Spinal cord (tissue), 10 donors: ENCODE results near the gene UBE2J2. TPM values are rescaled to one million over a fixed set of nuclear protein-coding genes. Genes with fewer than 3 reads are reported as not detected.

Experiments
- DNase-seq, 6 donors: peaks; one replicate each; pipeline versions ENCODE4 v3.0.0 to v3.0.0-alpha.2; 2013 to 2015; ENCODE audit warnings: low spot score in 6 of 6, low read depth in 4 of 6
- H3K27ac ChIP-seq: one replicate; pipeline ENCODE4 v1.5.1; 2013; ENCODE audit warnings: low read depth, low read length, control low read depth
- H3K27me3 ChIP-seq: one replicate; pipeline ENCODE4 v1.6.1; 2013; ENCODE audit warnings: low read length; ENCODE audit not compliant: control insufficient read depth, insufficient read depth
- H3K36me3 ChIP-seq: one replicate; pipeline ENCODE4 v1.6.1; 2013; ENCODE audit warnings: low read length; ENCODE audit not compliant: control insufficient read depth, insufficient read depth
- H3K4me1 ChIP-seq: one replicate; pipeline ENCODE4 v1.6.1; 2013; ENCODE audit warnings: low read length; ENCODE audit not compliant: control insufficient read depth, insufficient read depth
- H3K4me3 ChIP-seq: one replicate; pipeline ENCODE4 v1.5.1; 2013; ENCODE audit warnings: low read depth, low read length, control low read depth
- H3K9me3 ChIP-seq: one replicate; pipeline ENCODE4 v1.6.1; 2013; ENCODE audit warnings: low read length; ENCODE audit not compliant: control insufficient read depth, insufficient read depth
- WGBS: methylation state at CpG from one replicate; pipeline ENCODE4 v1.1.5; 2013; ENCODE audit warnings: missing lambda C conversion rate; ENCODE audit not compliant: insufficient coverage; 5-methylcytosine and 5-hydroxymethylcytosine counted together
- polyA plus RNA-seq, 2 donors: library from polyadenylated mRNA; unstranded; fragments of 120-200 nt; gene quantifications; one replicate each; pipeline ENCODE4 v1.2.1, GENCODE V29; 2013; ENCODE audit not compliant: insufficient read length in 2 of 2
- total RNA-seq, 2 donors: library from RNA; depleted of rRNA in 1 of 2; stranded (reverse); fragments of 120-200 nt in 1 of 2; fragments of >200 nt in 1 of 2; gene quantifications; one replicate each; pipeline versions ENCODE4 v1.2.3 to v1.2.4, GENCODE V29; 2013 to 2014
- donor health status: healthy.

Gene UBE2J2
- total and polyA plus RNA-seq, 4 donors: 26.4 to 82.9 (median 54.0) TPM

GRCh38 chr1:1291023-1291528 is 17.4 kb upstream of the UBE2J2 start:
- WGBS: 40% methylated on average over 28 of the region's 28 CpGs

GRCh38 chr1:1290238-1290731 is 16.6 kb upstream of the UBE2J2 start:
- Histone ChIP-seq H3K4me1 (peaks cover 19% of the 10 kb centered on the region), H3K9me3 (no peaks in the 10 kb centered on the region), H3K27ac (no peak overlapping the region), H3K4me3 (no peak overlapping the region), H3K27me3 (no peaks in the 10 kb centered on the region), H3K36me3 (peaks cover 59% of the 10 kb centered on the region)
- peak in 1 of 6 donors; percentile 31 for DNase-seq
- WGBS: 38% methylated on average over 8 of the region's 15 CpGs

More at GRCh38 chr1:1291023-1291528, 17.4 kb upstream of the UBE2J2 start:
- H3K4me1 ChIP-seq: peaks cover 19% of the 10 kb centered on the region
- no peak overlapping the region for H3K4me3 ChIP-seq
- no peaks in the 10 kb centered on the region for H3K27me3 ChIP-seq
- peaks cover 67% of the 10 kb centered on the region for H3K36me3 ChIP-seq
- DNase-seq: no peak
- H3K27ac ChIP-seq: no peak overlapping the region
- H3K9me3 ChIP-seq: no peaks in the 10 kb centered on the region

GRCh38 chr1:1287288-1288110 is 13.8 kb upstream of the UBE2J2 start:
- WGBS: 91% methylated on average over 34 of the region's 46 CpGs
- DNase-seq: no peak
- Histone ChIP-seq H3K4me3 (no peak overlapping the region), H3K36me3 (peaks cover 31% of the 10 kb centered on the region), H3K9me3 (no peaks in the 10 kb centered on the region), H3K27me3 (no peaks in the 10 kb centered on the region), H3K27ac (no peak overlapping the region), H3K4me1 (peaks cover 23% of the 10 kb centered on the region)

- H3K4me1 ChIP-seq: peaks cover 19% of the 10 kb centered on the region
- H3K4me3 ChIP-seq: no peak overlapping the region
- WGBS: 70% methylated on average over 47 of the region's 50 CpGs
- H3K9me3 ChIP-seq: no peaks in the 10 kb centered on the region
- DNase-seq: no peak
- no peak overlapping the region for H3K27ac ChIP-seq
- peaks cover 29% of the 10 kb centered on the region for H3K36me3 ChIP-seq
- no peaks in the 10 kb centered on the region for H3K27me3 ChIP-seq
Observed at GRCh38 chr1:1286313-1287261, 12.9 kb upstream of the UBE2J2 start.

- H3K4me3 ChIP-seq: no peak overlapping the region
- no peaks in the 10 kb centered on the region for H3K27me3 ChIP-seq
- no peak for DNase-seq
- WGBS: 73% methylated on average over 37 of the region's 37 CpGs
- H3K4me1 ChIP-seq: peaks cover 11% of the 10 kb centered on the region
- H3K36me3 ChIP-seq: peaks cover 29% of the 10 kb centered on the region
- H3K27ac ChIP-seq: no peak overlapping the region
- no peaks in the 10 kb centered on the region for H3K9me3 ChIP-seq
Observed at GRCh38 chr1:1285611-1286311, 12.1 kb upstream of the UBE2J2 start.

- no peak overlapping the region for H3K27ac ChIP-seq
- no peak for DNase-seq
- H3K36me3 ChIP-seq: peaks cover 26% of the 10 kb centered on the region
- H3K9me3 ChIP-seq: no peaks in the 10 kb centered on the region
- 85% methylated on average over 22 of the region's 22 CpGs for WGBS
- H3K4me3 ChIP-seq: no peak overlapping the region
- H3K4me1 ChIP-seq: peaks cover 7% of the 10 kb centered on the region
- H3K27me3 ChIP-seq: no peaks in the 10 kb centered on the region
Observed at GRCh38 chr1:1285102-1285571, 11.5 kb upstream of the UBE2J2 start.

GRCh38 chr1:1284221-1285101 is 10.8 kb upstream of the UBE2J2 start:
- DNase-seq: no peak
- H3K4me1 ChIP-seq: peaks cover 7% of the 10 kb centered on the region
- H3K9me3 ChIP-seq: no peaks in the 10 kb centered on the region
- peaks cover 28% of the 10 kb centered on the region for H3K36me3 ChIP-seq
- 85% methylated on average over 28 of the region's 32 CpGs for WGBS
- no peak overlapping the region for H3K27ac ChIP-seq
- H3K27me3 ChIP-seq: no peaks in the 10 kb centered on the region
- H3K4me3 ChIP-seq: no peak overlapping the region

GRCh38 chr1:1283821-1284220 is 10.2 kb upstream of the UBE2J2 start:
- Histone ChIP-seq H3K27ac (no peak overlapping the region), H3K4me1 (peaks cover 7% of the 10 kb centered on the region), H3K36me3 (peaks cover 31% of the 10 kb centered on the region), H3K27me3 (no peaks in the 10 kb centered on the region), H3K9me3 (no peaks in the 10 kb centered on the region), H3K4me3 (no peak overlapping the region)
- 22% methylated on average over 3 of the region's 9 CpGs for WGBS
- no peak for DNase-seq
